GM12875 (cell line): Measurements from ENCODE around the gene RXRB.

Experiments
- H3K4me3 ChIP-seq: one replicate; pipeline ENCODE4 v1.5.1; 2011; ENCODE audit warnings: low read depth, low read length, control low read depth
- CTCF ChIP-seq: IDR thresholded peaks from 2 replicates; pipeline ENCODE4 v1.5.1; 2011; ENCODE audit warnings: low read depth, mild to moderate bottlenecking, control low read depth, inconsistent platforms, low read length, moderate library complexity, borderline replicate concordance; ENCODE audit not compliant: insufficient read depth

RXRB gene

GRCh38 chr6:33169291-33170175 lies 30.9 kb downstream of the RXRB start:
- no peak overlapping the region for H3K4me3 ChIP-seq
- no peak for TF ChIP-seq CTCF

- TF ChIP-seq CTCF = no peak
- no peak overlapping the region for H3K4me3 ChIP-seq
Observed at GRCh38 chr6:33168639-33169038, 31.8 kb downstream of the RXRB start.

GRCh38 chr6:33168284-33168601 lies 32.2 kb downstream of the RXRB start:
- no peak overlapping the region for H3K4me3 ChIP-seq
- no peak for TF ChIP-seq CTCF

GRCh38 chr6:33167374-33168283 lies 32.8 kb downstream of the RXRB start:
- TF ChIP-seq CTCF = no peak
- H3K4me3 ChIP-seq = no peak overlapping the region

- no peak overlapping the region for H3K4me3 ChIP-seq
- no peak for TF ChIP-seq CTCF
Observed at GRCh38 chr6:33166811-33167210, 33.7 kb downstream of the RXRB start.

- no peak for TF ChIP-seq CTCF
- no peak overlapping the region for H3K4me3 ChIP-seq
Observed at GRCh38 chr6:33166363-33166762, 34.1 kb downstream of the RXRB start.
